ENCODE measurements around the gene MC2R.
"Not testable (repeated sequence)": the region's sequence is repeated elsewhere in the genome, so short reads cannot be mapped to it uniquely, and the experiment has no call there.

Gene MC2R

GRCh38 chr18:13895505-13896033 lies 19.8 kb downstream of the MC2R start:
- no peak for DNase-seq
- intact Hi-C loops (cut with DNase I): no loop called here

- intact Hi-C loops (cut with DNase I): loop anchor here (5.0 kb wide), 1 partner anchor 52 kb away; no protein-coding TSS in a partner anchor
- DNase-seq: no peak
Measured at GRCh38 chr18:13894531-13894930, 20.8 kb downstream of the MC2R start.

GRCh38 chr18:13893418-13893760 lies 21.9 kb downstream of the MC2R start:
- intact Hi-C loops (cut with DNase I): loop anchor here (5.0 kb wide), 1 partner anchor 51 kb away; no protein-coding TSS in a partner anchor
- DNase-seq: no peak

- intact Hi-C loops (cut with DNase I): loop anchor here (5.0 kb wide), 1 partner anchor 50 kb away; no protein-coding TSS in a partner anchor
- DNase-seq: no peak
Measured at GRCh38 chr18:13892098-13892497, 23.2 kb downstream of the MC2R start.

- no peak for DNase-seq
Measured at GRCh38 chr18:13890761-13891361, 24.5 kb downstream of the MC2R start.

GRCh38 chr18:13889671-13890070 lies 25.7 kb downstream of the MC2R start:
- DNase-seq: no peak
- intact Hi-C loops (cut with DNase I): loop anchor here (5.0 kb wide), 1 partner anchor 47 kb away; no protein-coding TSS in a partner anchor

More at GRCh38 chr18:13890761-13891361, 24.5 kb downstream of the MC2R start:
- intact Hi-C loops (cut with DNase I): loop anchor here (5.0 kb wide), 1 partner anchor 49 kb away; no protein-coding TSS in a partner anchor

- DNase-seq: no peak
- intact Hi-C loops (cut with DNase I): no loop called here
Measured at GRCh38 chr18:13888191-13888716, 27.1 kb downstream of the MC2R start.

- intact Hi-C loops (cut with DNase I): no loop called here
- no peak for DNase-seq
Measured at GRCh38 chr18:13885009-13885408, 30.3 kb downstream of the MC2R start.

- intact Hi-C loops (cut with DNase I): no loop called here
- no peak for DNase-seq
Measured at GRCh38 chr18:13879937-13880336, 35.4 kb downstream of the MC2R start.

- DNase-seq: no peak
- intact Hi-C loops (cut with DNase I): no loop called here
Measured at GRCh38 chr18:13879492-13879891, 35.8 kb downstream of the MC2R start.

- intact Hi-C loops (cut with DNase I): no loop called here
- DNase-seq: no peak
Measured at GRCh38 chr18:13878857-13879256, 36.5 kb downstream of the MC2R start.

GRCh38 chr18:13877157-13877556 lies 38.2 kb downstream of the MC2R start:
- intact Hi-C loops (cut with DNase I): no loop called here
- DNase-seq: no peak

GRCh38 chr18:13874558-13874957 lies 40.8 kb downstream of the MC2R start:
- intact Hi-C loops (cut with DNase I): no loop called here
- DNase-seq: no peak

GRCh38 chr18:13872932-13873331 lies 42.4 kb downstream of the MC2R start:
- intact Hi-C loops (cut with DNase I): no loop called here
- no peak for DNase-seq

- intact Hi-C loops (cut with DNase I): no loop called here
- no peak for DNase-seq
Measured at GRCh38 chr18:13872373-13872772, 43.0 kb downstream of the MC2R start.

GRCh38 chr18:13871701-13872100 lies 43.6 kb downstream of the MC2R start:
- intact Hi-C loops (cut with DNase I): no loop called here
- DNase-seq: no peak

GRCh38 chr18:13868501-13869271 lies 46.6 kb downstream of the MC2R start:
- intact Hi-C loops (cut with DNase I): no loop called here
- DNase-seq: peak in 2 of 42 donors; percentile 11

GRCh38 chr18:13862898-13863297 lies 52.4 kb downstream of the MC2R start:
- not testable (repeated sequence) for DNase-seq

GRCh38 chr18:13849791-13850190 lies 65.5 kb downstream of the MC2R start:
- intact Hi-C loops (cut with DNase I): no loop called here
- no peak for DNase-seq

More at GRCh38 chr18:13862898-13863297, 52.4 kb downstream of the MC2R start:
- intact Hi-C loops (cut with DNase I): not testable (repeated sequence)

- intact Hi-C loops (cut with DNase I): no loop called here
- DNase-seq: no peak
Measured at GRCh38 chr18:13836559-13836958, 78.8 kb downstream of the MC2R start.

Data from head of caudate nucleus (tissue), 42 donors.